GM19035 (cell line): ENCODE measurements around the gene ARMC3.
"Not testable (repeated sequence)": the region's sequence is repeated elsewhere in the genome, so short reads cannot be mapped to it uniquely, and the experiment has no call there.

Experiments used
- ATAC-seq: cut with Tn5 transposase; IDR thresholded peaks from one replicate; pipeline ENCODE4 v1.9.1; 2021; ENCODE audit not compliant: unreplicated experiment

The ARMC3 gene, protein sequence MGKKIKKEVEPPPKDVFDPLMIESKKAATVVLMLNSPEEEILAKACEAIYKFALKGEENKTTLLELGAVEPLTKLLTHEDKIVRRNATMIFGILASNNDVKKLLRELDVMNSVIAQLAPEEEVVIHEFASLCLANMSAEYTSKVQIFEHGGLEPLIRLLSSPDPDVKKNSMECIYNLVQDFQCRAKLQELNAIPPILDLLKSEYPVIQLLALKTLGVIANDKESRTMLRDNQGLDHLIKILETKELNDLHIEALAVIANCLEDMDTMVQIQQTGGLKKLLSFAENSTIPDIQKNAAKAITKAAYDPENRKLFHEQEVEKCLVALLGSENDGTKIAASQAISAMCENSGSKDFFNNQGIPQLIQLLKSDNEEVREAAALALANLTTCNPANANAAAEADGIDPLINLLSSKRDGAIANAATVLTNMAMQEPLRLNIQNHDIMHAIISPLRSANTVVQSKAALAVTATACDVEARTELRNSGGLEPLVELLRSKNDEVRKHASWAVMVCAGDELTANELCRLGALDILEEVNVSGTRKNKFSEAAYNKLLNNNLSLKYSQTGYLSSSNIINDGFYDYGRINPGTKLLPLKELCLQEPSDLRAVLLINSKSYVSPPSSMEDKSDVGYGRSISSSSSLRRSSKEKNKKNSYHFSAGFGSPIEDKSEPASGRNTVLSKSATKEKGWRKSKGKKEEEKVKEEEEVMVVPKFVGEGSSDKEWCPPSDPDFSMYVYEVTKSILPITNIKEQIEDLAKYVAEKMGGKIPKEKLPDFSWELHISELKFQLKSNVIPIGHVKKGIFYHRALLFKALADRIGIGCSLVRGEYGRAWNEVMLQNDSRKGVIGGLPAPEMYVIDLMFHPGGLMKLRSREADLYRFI

GRCh38 chr10:22927661-22928403, at the start of gene ARMC3:
Gene ARMC3 (plus strand): TSS chr10:22928053. CDS start chr10:22931997, 3,944 bp downstream.
- ATAC-seq, result peak; percentile 92

DNA sequence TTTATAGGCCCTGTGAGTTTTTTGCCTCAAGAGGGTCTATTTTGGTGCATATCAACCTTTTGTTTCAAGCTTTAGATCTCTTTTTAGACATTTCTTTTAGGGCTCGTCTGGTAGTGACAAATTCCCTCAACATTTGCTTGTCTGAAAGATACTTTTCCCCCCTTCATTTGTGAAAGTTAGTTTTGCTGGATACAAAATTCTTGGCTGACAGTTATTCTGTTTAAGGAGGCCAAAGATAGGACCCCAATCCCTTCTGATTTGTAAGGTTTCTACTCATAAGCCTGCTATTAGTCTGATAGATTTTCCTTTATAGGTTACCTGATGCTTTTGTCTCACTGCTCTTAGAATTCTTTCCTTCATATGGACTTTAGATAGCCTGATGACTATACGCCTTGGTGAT, 36.1 kb upstream of the ARMC3 start:
- ATAC-seq, result no peak

DNA sequence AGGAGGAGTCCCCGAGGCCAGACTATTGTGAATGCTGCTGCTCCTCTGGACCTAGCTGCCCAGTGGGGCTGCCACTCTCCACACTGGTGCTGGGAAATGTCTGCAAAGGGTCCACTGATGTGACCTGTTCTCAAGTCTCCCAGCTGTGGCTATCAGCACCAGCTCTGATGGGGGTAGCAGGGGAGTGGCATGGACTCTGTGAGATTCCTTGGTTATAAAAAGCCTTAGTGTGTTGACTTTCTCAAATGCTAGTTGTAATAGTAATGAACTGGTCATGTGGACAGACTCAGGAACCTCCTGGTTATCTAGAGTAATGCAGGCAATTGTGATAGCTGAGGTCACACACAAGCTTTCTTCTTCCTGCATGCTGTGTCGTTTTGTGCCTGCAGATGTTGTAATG, 34.1 kb upstream of the ARMC3 start:
- ATAC-seq, result no peak

GRCh38 chr10:22894714-22895113, 33.1 kb upstream of the ARMC3 start:
- ATAC-seq, result no peak

- no peak for ATAC-seq
Measured at GRCh38 chr10:22895252-22895651, 32.6 kb upstream of the ARMC3 start.

DNA sequence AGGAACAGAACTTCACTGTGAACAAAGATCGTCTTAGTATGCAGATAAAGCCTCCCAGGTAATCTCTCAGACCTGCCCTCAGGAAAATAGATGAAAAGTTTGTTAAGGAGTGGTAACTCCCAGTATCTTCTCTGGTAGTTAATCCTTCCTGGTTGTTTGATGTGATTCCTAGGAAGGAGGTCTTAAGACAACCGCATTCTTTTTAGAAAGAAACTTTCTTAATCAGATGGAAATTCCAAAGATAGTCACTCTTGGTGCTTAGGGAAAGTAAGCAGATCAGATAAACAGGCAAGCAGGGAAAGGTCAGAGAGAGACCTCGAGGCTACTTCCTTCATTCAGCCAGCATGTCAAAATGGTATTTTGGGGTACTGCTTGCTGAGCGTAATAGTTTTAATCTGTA, 30.5 kb upstream of the ARMC3 start:
- no peak for ATAC-seq

GRCh38 chr10:22899307-22899706, 28.5 kb upstream of the ARMC3 start:
- no peak for ATAC-seq

DNA sequence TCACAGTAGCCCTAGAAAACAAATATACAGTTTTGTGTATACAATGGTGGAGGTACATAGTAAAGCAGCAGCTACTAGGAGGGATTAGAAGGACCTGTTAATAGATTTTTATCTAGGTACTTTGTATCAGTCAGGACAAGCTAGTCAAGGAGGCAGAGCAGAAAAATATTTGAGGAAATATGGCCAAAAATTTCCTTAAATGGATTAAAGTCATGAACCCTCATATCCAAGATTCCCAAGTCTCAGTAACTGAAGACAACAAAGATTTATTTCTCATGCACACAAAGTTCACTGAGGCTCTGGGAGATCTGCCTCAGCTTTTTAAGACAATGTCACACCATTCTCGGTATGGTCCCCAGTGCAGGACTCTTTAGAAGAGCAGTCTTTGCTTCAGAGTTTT, 28.1 kb upstream of the ARMC3 start:
- ATAC-seq, result no peak

DNA sequence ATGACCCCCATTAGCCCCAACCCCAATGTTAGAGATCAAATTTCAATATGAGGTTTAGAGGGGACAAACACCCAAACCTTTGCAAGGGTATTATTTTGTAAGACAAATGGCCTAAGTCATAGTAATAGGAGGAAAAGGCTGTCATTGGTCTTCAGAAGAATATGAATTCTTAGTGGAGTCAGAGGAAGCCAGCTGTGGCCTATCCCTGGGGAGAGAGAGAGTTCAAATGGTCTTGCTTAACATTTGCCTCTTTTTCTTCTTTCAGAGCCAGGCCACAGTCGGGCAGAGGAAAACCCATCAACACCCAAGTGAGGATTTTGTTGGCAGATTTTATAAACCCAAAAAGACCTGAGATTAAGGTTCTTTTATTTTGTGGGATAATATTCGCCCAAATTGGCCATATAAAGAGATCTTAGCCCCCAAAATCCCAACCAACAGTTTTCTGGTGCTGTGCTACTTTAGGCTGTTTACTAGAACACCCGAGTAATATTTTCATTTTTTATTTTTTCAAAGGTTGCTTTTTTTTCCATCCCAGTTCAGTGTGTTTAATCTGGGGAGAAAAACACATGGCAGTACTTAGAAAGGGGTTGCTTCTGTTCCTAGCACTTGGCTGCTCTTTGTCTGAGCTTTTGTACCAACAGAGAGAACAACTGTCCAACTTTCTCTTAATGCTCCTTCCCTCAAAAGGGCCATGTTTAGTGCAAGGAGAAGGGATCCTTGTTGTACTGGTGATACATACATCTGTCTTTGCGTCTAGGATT, 26.8 kb upstream of the ARMC3 start:
- ATAC-seq, result no peak

DNA sequence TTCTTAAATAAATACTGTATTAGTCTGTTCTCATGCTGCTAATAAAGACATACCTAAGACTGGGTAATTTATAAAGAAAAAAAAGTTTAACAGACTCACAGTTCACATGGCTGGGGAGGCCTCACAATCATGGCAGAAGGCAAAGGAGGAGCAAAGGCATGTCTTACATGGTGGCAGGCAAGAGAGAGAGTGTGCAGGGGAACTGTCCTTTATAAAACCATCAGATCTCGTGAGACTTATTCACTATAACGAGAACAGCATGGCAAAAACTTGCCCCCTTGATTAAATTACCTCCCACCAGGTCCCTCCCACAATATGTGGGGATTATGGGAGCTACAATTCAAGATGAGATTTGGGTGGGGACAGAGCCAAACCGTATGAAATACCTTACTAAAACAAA, 25.7 kb upstream of the ARMC3 start:
- ATAC-seq, result not testable (repeated sequence)

DNA sequence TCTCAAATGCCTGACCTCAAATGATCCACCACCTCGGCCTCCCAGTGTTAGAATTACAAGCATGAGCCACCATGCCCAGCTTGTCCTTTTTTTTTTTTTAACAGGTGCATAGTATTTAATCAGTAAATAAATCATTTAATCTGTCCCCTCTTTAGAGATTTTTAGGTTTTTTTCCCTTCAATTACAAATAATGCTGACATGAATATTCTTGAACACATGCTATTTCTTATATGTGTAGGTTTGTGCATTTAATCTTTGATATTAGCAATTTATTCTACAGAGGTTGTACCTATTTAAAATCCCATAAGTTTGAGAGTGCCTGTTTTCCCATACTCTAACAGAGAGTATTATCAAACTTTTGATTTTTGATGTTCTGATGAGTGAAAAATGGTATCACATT, 24.2 kb upstream of the ARMC3 start:
- no peak for ATAC-seq

DNA sequence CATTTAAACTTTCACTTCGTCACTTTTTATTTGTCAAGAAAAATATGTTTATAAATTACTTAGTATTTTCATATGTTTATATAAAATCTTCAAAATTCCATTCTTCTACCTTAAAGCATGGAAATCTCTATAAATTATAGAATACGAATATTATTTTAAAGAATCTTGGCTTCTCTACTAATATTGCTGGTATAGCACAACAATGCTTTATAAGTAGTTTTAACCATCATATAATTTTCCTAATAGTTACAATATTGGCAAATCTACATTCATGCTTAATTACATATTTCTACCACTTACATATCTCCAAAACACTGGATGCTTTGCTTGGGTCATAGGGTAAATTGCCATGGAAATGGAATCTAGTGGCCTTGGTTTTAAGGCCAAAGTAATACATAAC, 21.1 kb upstream of the ARMC3 start:
- ATAC-seq, result no peak

- no peak for ATAC-seq
Measured at GRCh38 chr10:22908837-22909236, 19.0 kb upstream of the ARMC3 start.

- not testable (repeated sequence) for ATAC-seq
Measured at GRCh38 chr10:22909673-22910072, 18.2 kb upstream of the ARMC3 start.

DNA sequence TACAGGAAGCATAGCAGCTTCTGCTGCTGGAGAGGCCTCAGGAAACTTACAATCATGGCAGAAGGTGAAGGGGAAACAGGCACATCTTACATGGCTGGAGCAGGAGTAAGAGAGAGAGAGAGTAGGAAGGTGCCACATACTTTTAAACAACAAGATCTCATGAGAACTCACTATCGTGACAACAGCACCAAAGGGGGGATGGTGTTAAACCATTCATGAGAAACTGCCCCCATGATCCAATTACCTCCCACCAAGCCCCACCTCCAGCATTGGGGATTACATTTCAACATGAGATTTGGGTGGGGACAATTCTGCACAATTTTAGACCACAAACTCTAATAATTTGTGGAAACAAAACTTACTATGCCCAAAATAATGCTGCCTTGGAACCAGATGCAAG, 16.8 kb upstream of the ARMC3 start:
- no peak for ATAC-seq

GRCh38 chr10:22911889-22912762, 15.7 kb upstream of the ARMC3 start:
- ATAC-seq, result no peak

DNA sequence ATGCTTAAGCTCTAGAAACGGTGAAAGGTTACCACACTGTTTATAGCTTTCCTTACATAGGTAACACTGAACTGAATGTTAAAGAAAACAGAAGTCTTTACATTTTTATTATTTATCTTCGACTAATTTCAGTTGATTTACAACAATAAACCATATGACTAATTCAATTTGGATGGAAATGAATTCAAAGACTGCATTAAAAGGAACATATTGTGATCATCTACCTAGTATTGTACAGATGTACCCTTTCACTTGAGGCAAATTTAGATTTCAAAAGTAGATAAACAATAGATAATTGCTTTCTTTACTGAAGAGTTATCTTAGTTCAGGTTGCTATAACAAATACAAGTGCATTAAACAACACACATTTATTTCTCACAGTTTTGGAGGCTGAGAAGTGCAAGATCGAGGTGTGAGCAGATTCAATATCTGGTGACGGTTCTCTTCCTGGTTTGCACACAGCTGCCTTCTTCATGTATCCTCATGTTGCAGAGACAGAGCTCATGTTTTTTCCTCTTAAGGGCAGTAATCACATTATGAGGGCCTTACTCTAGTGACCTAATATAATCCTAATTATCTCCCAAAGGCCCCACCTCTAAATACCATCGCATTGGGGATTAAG, 15.0 kb upstream of the ARMC3 start:
- ATAC-seq, result no peak

- ATAC-seq, result no peak
Measured at GRCh38 chr10:22913474-22914092, 14.3 kb upstream of the ARMC3 start.

DNA sequence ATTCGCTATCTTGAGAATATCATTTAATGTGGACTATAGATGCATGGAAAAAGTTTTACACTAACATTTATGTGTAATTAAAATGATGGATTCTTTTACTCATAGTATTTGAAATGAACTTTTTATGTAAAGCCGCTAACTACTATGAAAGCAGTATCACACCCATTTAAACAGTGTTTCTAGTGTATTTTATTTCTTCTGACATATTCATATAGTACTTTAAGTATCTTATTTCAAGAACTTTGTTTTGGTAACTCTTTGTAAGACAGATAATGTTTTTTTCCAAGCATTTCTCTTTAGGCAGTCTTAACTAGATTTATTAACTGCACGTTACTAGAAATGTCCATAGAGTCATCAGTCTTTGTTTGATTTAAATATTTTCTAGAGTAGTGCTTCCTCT, 12.5 kb upstream of the ARMC3 start:
- ATAC-seq, result no peak
